Thyroid gland (tissue), 4 donors: ENCODE data around the gene PHACTR1.

Experiments
- CTCF ChIP-seq, 6 experiments: fragments of 200-600 bp in 3 of 6; fragments of 450-650 bp in 3 of 6; sonication (generic) in 3 of 6; IDR thresholded peaks; one replicate each; pipeline ENCODE4 v1.5.1; 2016 to 2019; ENCODE audit warnings: antibody characterized with exemption in 6 of 6, mild to moderate bottlenecking in 2 of 6, inconsistent platforms in 1 of 6, moderate library complexity in 1 of 6
- POLR2A ChIP-seq, 2 donors: fragments of 450-650 bp; IDR thresholded peaks; one replicate each; pipeline ENCODE4 v1.6.1; 2017; ENCODE audit warnings: antibody characterized with exemption in 2 of 2, mild to moderate bottlenecking in 2 of 2, moderate library complexity in 1 of 2

GRCh38 chr6:13267142-13267651, 550.6 kb downstream of the PHACTR1 start:
- TF ChIP-seq CTCF (IDR thresholded peaks at IDR 0.05), result no peak
- no peak for TF ChIP-seq POLR2A (IDR thresholded peaks at IDR 0.05)
